HG03159 (cell line): ENCODE data around the gene SUSD5.
"Not testable (repeated sequence)": the region's sequence is repeated elsewhere in the genome, so short reads cannot be mapped to it uniquely, and the experiment has no call there.

ENCODE experiments used
- ATAC-seq: cut with Tn5 transposase; IDR thresholded peaks from one replicate; pipeline ENCODE4 v1.9.1; 2021; ENCODE audit warnings: mild to moderate bottlenecking, moderate library complexity; ENCODE audit not compliant: unreplicated experiment

SUSD5 gene

DNA sequence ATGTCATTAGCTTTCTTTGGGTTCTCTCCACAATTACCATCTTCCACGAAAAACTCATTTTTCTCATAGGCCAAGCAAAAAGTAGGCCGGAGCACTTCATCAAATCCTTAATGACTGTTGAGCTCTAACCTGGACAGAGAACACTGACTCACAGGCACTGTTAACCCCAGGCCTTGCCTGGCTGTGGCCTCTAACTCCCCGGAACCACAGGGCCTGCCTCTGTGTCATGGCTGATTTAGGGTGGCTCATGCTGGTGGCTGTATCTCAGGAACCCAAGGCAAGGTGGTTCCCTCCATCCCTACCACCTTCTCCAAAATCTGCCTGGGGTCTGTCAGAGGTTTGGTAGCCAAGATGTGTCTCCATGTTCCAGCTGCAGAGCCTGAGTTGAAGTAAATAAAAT lies 101.1 kb downstream of the SUSD5 start:
- no peak for ATAC-seq

DNA sequence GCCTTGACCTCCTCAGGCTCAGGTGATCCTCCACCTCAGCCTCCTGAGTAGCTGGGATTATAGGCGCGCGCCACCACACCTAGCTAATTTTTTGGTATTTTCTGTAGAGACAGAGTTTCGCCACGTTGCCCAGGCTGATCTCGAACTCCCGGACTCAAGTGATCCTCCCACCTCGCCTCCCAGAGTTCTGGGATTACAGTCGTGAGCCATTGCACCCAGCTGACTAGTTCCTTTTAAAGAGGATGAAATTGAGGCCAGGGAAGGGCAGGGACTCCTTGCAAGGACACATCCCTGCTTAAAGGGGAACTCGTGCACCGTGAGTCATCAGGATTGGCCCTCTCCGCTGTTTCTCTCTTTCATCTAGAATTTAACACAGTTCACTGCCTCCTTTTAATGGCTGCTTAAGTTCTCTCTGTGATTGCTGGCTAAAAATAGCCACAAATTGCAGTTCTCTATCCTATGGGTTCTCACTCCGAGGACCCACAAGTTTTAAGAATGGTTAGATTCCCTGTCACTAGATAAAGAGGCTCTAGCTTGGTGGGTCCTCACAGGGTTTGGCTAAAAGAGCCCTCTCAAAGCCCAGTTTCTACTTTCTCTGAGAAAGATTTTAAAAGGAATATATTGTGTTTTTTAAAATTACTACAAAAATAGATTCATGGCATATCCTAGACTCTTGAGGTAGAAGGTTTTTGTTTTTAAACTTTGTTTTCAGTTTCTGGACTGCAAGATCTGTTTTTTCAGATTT lies 103.4 kb downstream of the SUSD5 start:
- no peak for ATAC-seq

DNA sequence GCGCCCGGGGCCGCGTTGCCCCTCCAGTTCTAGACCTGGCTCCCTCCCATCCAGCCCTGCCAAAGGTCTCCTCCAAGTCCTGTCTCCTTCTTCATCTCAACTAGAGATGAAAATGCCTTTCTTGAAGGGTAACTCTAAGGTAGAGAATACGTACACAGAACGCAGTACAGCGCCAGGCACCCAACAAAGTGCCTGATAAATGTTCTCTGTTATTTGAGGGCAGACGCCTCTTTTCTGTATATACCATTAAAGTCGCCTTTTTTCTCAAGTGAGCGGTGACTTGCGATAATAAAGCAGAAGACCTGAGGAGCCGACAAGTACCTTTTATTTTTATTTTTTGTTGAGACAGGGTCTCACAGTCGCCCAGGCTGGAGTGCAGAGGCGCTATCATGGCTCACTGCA lies 104.0 kb downstream of the SUSD5 start:
- no peak for ATAC-seq

DNA sequence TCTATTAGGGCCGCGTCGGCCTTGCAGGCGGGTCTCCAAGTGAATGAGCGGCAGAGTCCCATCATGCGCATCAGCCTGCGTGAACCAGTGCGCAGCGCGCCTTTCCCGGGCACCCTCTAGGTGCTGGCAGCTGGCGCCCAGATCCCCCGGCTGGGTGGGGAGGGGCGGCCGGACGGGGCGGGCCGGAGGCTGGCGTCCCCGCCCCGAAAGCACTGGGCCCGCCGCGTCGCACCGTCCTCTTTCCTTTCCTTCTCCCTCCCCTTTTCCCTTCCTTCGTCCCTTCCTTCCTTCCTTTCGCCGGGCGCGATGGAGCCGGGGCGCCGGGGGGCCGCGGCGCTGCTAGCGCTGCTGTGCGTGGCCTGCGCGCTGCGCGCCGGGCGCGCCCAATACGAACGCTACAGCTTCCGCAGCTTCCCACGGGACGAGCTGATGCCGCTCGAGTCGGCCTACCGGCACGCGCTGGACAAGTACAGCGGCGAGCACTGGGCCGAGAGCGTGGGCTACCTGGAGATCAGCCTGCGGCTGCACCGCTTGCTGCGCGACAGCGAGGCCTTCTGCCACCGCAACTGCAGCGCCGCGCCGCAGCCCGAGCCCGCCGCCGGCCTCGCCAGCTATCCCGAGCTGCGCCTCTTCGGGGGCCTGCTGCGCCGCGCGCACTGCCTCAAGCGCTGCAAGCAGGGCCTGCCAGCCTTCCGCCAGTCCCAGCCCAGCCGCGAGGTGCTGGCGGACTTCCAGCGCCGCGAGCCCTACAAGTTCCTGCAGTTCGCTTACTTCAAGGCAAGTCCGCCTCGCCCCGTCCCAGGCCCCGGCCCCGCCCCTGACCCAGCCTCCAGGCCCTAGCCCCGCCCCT lies 104.6 kb downstream of the SUSD5 start, which contains the start of gene CRTAP:
Gene CRTAP, plus strand, starts transcription at position 243 of the 850 bp plus-strand sequence. Its CDS starts 64 bp downstream, at position 307.
- ATAC-seq: peak; percentile 79

DNA sequence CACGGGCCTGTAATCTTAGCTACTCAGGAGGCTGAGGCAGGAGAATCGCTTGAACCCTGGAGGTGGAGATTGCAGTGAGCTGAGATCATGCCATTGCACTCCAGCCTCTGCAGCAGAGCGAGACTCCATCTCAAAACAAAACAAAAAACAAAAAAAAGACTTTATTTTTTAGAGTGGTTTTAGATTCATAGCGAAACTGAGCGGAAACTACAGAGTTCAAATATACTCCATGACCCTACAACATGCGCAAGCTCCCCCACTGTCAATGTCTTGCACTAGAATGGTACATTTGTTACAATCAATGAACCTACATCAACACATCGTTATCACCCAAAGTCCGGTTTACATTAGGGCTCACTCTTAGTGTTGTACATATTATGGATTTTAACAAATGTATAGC lies 107.0 kb downstream of the SUSD5 start:
- ATAC-seq: peak; percentile 39

DNA sequence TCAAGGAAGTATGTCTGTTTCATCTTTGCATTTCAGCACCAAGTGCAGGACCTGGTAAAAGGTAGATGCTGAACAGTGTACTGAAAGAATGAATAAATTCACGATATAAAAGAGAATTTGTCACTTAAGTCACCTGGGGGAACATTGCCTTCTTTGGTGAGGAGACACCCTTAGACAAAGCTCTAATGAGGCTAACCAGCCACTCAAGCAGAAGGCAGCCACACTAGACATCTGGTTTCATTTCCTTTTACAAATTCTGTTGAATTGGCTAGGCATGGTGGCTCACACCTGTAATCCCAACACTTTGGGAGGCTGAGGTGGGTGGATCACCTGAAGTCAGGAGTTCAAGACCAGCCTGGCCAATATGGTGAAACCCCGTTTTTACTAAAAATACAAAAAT lies 111.8 kb downstream of the SUSD5 start:
- ATAC-seq: not testable (repeated sequence)

DNA sequence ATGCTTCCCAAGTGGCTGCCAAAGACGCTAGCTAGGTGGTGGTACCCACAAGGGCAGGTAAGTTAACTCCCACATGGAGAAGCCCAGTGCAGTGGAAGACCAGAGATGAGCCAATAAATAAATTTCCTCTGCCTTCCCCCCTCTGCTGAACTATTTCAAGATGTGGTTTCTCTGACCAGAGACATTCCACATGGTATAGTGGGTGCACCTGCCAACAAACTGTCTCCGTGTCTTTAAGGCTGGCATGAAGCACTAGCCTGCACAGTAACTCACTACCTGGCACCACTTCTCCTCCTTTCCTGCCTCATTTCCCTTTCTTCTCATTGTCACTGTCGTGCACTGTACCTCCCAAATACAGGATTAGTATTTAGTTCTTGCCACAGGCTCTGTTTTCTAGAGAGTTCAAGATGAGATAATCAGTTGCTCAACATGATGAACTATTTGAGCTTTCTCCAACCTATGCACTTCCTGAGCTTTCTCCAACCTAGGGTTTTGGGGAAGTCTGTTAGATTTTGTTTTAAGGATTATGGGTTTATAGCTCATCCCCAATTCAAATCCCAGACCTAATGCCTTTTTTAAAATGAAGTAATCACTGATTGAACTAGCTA lies 113.2 kb downstream of the SUSD5 start:
- no peak for ATAC-seq

DNA sequence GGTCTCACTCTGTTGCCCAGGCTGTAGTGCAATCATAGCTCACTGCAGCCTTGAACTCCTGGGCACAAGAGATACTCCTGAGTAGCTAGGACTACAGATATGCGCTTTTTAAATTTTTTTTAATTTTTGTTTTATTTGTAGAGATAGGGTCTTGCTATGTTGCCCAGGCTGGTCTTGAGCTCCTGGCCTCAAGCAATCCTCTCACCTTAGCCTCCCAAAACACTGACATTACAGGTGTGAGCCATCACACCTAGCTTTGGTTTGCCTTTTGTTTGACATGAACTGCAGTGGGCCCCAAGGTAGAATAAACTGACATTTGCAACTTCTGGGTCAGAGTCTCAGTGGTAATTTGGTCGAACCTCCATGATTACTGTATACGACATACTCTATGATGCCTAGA lies 113.8 kb downstream of the SUSD5 start:
- ATAC-seq: no peak

DNA sequence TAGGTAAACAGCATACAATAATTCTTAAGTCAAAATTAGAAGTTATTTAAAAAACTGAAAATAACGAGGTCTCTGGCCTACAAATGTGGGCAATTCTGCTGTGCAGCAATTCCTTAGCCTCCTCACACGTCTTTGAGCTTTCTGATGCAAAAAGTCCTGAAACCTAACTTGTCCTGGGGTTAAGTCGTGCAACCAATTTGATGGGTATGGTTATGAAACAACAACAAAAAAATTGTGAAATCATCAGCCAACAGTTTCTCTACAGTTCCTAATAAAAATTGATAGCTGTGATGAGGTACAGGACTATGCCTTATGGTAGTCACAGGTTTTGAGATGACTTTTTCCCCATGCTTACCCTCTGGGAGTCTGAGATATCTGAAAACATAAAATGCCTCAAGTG lies 115.1 kb downstream of the SUSD5 start:
- no peak for ATAC-seq

DNA sequence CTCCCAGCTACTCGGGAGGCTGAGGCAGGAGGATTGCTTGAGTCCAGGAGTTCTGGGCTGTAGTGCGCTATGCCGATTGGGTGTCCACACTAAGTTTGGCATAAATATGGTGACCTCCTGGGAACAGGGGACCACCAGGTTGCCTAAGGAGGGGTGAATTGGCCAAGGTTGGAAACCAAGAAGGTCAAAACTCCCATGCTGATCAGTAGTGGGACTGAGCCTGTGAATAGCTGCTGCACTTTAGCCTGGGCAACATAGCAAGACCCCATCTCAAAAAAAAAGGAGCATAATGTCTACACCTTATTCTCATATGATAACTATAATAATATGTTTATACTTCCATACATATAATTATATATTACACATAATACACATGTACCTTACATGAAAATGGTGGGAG lies 115.6 kb downstream of the SUSD5 start:
- no peak for ATAC-seq

DNA sequence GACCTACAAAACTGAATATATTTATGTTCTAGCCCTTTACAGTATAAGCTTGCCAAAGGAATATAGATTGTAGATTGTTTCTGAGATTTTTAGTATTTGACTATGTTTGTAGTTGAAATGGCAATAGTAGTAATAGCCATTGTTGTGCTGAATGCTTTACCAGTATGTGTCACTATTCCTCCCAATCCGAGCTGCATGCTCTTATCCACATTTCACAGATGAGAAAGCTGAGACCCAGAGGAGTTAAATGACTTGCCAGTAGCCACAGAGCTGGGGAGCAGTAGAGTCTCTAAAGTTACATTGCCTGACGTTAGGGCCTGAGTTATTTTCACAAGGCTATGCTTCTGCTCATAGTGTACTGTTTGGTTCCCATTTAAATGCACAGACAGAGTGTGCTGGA lies 118.4 kb downstream of the SUSD5 start:
- no peak for ATAC-seq
